ENCODE data around the gene MAPRE3.

MAPRE3 gene

DNA sequence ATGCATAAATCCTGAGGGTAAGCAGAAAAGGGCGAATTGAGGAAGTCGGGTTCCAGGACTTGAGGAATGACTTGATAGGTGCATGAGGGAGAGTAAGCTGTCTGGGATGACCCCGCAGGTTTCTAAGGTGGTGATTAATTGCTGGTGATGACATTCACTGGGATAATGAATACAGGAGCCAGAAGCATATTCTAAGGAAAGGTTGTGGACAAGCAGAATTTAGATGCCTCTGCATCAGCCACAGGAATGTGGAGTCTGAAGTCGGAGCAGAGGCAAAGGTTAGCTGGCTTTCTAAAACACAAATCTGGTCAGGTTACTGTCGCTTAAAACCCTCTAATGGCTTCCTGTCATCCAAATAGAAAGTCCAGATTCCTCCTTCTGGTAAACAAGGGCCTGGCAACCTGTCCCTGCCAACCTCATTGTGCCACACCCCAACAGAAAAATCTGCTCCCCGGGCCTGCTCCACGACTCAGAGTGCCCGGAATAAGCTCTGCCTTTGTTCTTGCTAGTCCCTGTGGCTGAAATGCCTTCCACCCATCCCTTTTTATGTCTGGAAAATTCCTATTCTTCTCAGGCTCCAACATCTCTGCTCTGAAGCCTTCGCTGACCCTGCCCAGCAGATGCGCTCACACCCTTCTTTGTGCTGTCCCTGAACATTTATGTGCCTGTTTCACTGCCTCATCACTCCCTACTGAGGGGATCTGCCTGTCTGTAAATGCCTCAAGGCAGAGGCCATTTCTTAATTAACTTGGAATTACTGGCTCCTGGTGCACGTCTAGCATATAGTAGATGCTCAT is 51.0 kb downstream of the MAPRE3 start:
- TF ChIP-seq, protein P1, sequence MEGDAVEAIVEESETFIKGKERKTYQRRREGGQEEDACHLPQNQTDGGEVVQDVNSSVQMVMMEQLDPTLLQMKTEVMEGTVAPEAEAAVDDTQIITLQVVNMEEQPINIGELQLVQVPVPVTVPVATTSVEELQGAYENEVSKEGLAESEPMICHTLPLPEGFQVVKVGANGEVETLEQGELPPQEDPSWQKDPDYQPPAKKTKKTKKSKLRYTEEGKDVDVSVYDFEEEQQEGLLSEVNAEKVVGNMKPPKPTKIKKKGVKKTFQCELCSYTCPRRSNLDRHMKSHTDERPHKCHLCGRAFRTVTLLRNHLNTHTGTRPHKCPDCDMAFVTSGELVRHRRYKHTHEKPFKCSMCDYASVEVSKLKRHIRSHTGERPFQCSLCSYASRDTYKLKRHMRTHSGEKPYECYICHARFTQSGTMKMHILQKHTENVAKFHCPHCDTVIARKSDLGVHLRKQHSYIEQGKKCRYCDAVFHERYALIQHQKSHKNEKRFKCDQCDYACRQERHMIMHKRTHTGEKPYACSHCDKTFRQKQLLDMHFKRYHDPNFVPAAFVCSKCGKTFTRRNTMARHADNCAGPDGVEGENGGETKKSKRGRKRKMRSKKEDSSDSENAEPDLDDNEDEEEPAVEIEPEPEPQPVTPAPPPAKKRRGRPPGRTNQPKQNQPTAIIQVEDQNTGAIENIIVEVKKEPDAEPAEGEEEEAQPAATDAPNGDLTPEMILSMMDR (IDR thresholded peaks at IDR 0.05; ENCODE audit: extremely low read depth, missing control alignments), result no peak
- no peak for DNase-seq (ENCODE audit: low spot score)

DNA sequence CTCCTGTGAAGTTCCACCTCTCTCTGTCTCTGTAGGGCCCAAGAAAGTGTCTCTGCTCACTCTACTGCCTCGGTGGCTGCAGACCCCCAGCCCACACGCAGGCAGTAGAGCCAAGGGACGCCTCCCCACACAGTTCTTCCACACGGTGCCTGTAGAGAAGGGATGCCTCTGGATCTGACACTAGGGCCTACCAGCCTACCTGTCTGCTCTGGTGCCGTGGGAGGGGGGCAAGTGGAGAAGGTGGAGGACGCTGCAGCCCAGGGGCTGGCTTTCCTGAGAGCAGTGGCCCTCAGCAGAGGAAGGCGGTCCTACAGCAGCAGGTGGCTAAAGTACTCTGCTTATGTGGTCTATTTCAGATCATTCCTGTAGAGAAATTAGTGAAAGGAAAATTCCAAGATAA is 53.3 kb downstream of the MAPRE3 start:
- TF ChIP-seq, protein P1 (IDR thresholded peaks at IDR 0.05; ENCODE audit: extremely low read depth, missing control alignments), result no peak

DNA sequence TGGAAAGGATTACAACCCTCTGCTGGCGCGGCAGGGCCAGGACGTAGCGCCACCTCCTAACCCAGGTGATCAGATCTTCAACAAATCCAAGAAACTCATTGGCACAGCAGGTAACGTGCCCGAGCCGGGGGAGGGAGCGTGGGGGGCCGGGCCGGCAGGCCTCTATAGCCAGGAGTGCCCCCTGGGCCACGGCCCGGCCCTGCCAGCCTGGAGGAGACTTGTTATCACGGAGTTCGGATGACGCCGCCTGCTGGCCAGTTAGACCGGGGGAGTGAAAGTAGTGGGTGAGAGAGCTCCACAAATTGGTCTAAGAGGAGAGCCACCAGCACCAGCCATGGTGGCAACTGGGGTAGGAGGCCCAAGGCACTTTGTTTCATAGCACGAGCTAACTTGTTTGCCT is 53.8 kb downstream of the MAPRE3 start:
- TF ChIP-seq, protein P1 (IDR thresholded peaks at IDR 0.05; ENCODE audit: extremely low read depth, missing control alignments), result no peak
- DNase-seq (ENCODE audit: low spot score), result no peak

More for the DNA sequence above, 53.3 kb downstream of the MAPRE3 start:
- DNase-seq (ENCODE audit: low spot score), result no peak

DNA sequence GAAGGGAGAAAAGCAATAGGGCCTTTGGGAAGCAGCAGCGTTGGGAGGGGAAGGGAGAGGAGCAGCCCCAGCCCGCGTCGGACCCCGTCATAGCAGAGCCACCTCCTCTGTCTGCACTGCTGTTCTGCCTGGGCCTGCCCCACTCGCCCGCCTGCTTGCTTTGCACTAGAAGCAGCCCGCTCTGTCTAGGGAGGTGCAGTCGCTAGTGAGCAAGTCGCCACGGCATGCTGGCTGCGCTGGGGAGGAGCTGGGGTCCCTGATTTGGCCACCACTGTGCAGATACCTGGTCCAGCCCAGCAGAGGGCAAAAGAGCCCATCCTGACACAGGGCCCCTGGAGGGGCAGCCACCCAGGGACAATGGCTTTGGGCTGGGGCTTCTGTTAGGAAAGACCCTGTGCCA is 54.4 kb downstream of the MAPRE3 start:
- TF ChIP-seq, protein P1 (IDR thresholded peaks at IDR 0.05; ENCODE audit: extremely low read depth, missing control alignments), result no peak
- DNase-seq (ENCODE audit: low spot score), result no peak

DNA sequence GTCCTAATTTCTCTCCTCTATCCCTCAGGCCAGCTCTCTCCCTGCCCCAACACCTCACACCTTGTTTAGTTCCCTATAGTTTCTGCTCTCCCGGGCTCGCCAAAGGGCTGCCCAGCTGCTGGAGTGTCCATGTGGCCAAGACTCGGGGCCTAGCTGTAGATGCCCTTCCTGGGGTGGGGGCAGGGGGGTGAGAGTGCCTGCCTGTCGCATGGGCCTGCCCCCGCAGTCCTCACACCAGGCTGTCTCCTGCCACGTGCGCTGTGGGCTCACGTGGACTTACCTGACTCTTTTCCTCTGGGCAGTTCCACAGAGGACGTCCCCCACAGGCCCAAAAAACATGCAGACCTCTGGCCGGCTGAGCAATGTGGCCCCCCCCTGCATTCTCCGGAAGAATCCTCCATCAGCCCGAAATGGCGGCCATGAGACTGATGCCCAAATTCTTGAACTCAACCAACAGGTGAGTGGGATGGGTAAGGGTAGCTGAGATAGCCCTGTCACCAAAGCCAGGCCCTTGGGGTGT is 54.9 kb downstream of the MAPRE3 start:
- TF ChIP-seq, protein P1 (IDR thresholded peaks at IDR 0.05; ENCODE audit: extremely low read depth, missing control alignments), result no peak
- no peak for DNase-seq (ENCODE audit: low spot score)

DNA sequence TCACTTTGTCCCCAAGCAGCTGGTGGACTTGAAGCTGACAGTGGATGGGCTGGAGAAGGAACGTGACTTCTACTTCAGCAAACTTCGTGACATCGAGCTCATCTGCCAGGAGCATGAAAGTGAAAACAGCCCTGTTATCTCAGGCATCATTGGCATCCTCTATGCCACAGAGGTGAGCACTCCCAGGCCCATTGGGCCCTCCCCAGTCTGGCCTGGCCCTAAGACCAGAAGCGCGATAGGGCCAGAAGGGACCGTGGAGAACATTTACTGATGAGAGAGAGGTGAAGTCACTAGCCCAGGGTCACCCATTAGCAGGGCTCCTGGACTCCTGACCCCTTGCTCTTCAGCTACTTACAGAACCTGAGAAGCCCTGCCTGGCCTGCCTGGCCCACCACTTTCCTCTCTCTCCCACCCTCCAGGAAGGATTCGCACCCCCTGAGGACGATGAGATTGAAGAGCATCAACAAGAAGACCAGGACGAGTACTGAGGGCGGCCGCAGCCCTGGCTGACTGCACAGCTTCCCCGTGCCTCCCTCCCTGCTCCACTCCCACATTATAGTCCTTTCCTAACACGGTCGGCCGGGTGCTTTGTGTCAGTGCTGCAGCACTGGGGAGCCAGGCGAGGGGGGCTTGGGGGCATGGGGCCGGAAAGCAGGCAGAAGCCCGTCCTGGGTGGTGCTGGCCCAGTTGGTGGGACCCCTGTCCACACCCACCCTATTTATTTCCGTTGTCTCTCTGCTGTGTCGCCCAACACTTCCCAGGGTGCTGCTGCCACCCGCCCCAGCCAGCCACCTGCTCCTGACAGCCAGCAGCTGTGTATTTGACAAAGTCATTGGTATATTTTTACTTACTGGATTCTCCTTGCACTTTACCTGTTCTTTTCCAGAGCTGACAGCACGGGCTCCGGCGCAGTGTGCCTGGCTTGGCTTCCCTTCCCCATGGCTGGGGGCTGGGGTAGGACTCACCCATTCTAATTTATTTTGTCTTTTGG is 55.7 kb downstream of the MAPRE3 start:
- TF ChIP-seq, protein P1 (IDR thresholded peaks at IDR 0.05; ENCODE audit: extremely low read depth, missing control alignments), result no peak
- DNase-seq (ENCODE audit: low spot score), result no peak

Data from GM20000 (cell line).